Activated T-cell treated with anti-CD3 and anti-CD28 coated beads for 1 hour (primary cell): Measurements from ENCODE around the gene BCORL1.

Experiments used
- DNase-seq: peaks from one replicate; pipeline ENCODE4 v3.0.0-alpha.2; 2020; ENCODE audit warnings: low read depth

BCORL1 gene

GRCh38 chrX:129961180-129962083, 21.0 kb upstream of the BCORL1 start:
- DNase-seq = peak; percentile 45

GRCh38 chrX:129963729-129964128, 18.7 kb upstream of the BCORL1 start:
- no peak for DNase-seq

GRCh38 chrX:129965166-129965565, 17.3 kb upstream of the BCORL1 start:
- DNase-seq = no peak

GRCh38 chrX:129968968-129969367, 13.5 kb upstream of the BCORL1 start:
- DNase-seq = no peak

- no peak for DNase-seq
These were observed 6.0 kb upstream of the BCORL1 start for GRCh38 chrX:129976441-129976840.

GRCh38 chrX:129979207-129979920, 3.1 kb upstream of the BCORL1 start:
- no peak for DNase-seq

- DNase-seq = no peak
These were observed 2.4 kb upstream of the BCORL1 start for GRCh38 chrX:129980001-129980401.

GRCh38 chrX:129980540-129981199, 1.8 kb upstream of the BCORL1 start:
- DNase-seq = no peak

GRCh38 chrX:129981200-129981553, 1.3 kb upstream of the BCORL1 start:
- DNase-seq = no peak

GRCh38 chrX:129981752-129982299, 609 bp upstream of the BCORL1 start:
- DNase-seq = no peak

- DNase-seq = no peak
These were observed 1.2 kb downstream of the BCORL1 start for GRCh38 chrX:129983575-129984110.

- peak; percentile 23 for DNase-seq
These were observed 1.9 kb downstream of the BCORL1 start for GRCh38 chrX:129984111-129984958.

- no peak for DNase-seq
These were observed 5.4 kb downstream of the BCORL1 start for GRCh38 chrX:129987871-129988270.

- no peak for DNase-seq
These were observed 9.7 kb downstream of the BCORL1 start for GRCh38 chrX:129992181-129992580.

- no peak for DNase-seq
These were observed 13.7 kb downstream of the BCORL1 start for GRCh38 chrX:129996120-129996519.

- DNase-seq = no peak
These were observed 14.7 kb downstream of the BCORL1 start for GRCh38 chrX:129997086-129997485.

- no peak for DNase-seq
These were observed 15.6 kb downstream of the BCORL1 start for GRCh38 chrX:129998021-129998420.

- DNase-seq = no peak
These were observed 19.5 kb downstream of the BCORL1 start for GRCh38 chrX:130001893-130002292.

- no peak for DNase-seq
These were observed 20.1 kb downstream of the BCORL1 start for GRCh38 chrX:130002541-130002940.

GRCh38 chrX:130005089-130005807, 22.8 kb downstream of the BCORL1 start:
- no peak for DNase-seq
